Cardiac muscle cell (in vitro differentiated cells and primary cell): Measurements from ENCODE around the gene LDAF1. TPM values are rescaled to one million over a fixed set of nuclear protein-coding genes. Genes with fewer than 3 reads are reported as not detected.

Experiments
- DNase-seq, 2 donors: peaks; one replicate each; pipeline versions ENCODE4 v3.0.0 to v3.0.0-alpha.2; 2010 to 2017; ENCODE audit warnings: low read depth in 1 of 2, low spot score in 1 of 2
- H3K27ac ChIP-seq: fragments of 200-600 bp; sonication (generic); 2 replicates; pipeline ENCODE4 v1.5.1; 2016
- H3K27me3 ChIP-seq: fragments of 200-600 bp; sonication (generic); 2 replicates; pipeline ENCODE4 v1.6.0; 2016; ENCODE audit warnings: control low read depth
- H3K36me3 ChIP-seq: fragments of 200-600 bp; sonication (generic); 2 replicates; pipeline ENCODE4 v1.5.1; 2016; ENCODE audit warnings: control low read depth
- H3K4me1 ChIP-seq: fragments of 200-600 bp; sonication (generic); 2 replicates; pipeline ENCODE4 v1.8.1; 2017; ENCODE audit warnings: low read depth, mild to moderate bottlenecking, mixed run types
- H3K4me3 ChIP-seq: fragments of 200-600 bp; sonication (generic); 2 replicates; pipeline ENCODE4 v1.5.1; 2016; ENCODE audit warnings: mild to moderate bottlenecking
- H3K9me3 ChIP-seq: fragments of 200-600 bp; sonication (generic); 2 replicates; pipeline ENCODE4 v1.5.1; 2017; ENCODE audit warnings: low read depth, mild to moderate bottlenecking, control low read depth
- polyA plus RNA-seq: library from polyadenylated mRNA; unstranded; fragments of >200 nt; fragmentation: Nextera tagmentation; extraction: Ambion mirVana; gene quantifications from 2 replicates; pipeline ENCODE4 v1.2.1, GENCODE V29; 2016
- total RNA-seq: library from RNA; depleted of rRNA; stranded (reverse); fragments of >200 nt; gene quantifications from 2 replicates; pipeline ENCODE4 v1.2.3, GENCODE V29; 2016
- TF ChIP-seq, protein P1 (sequence below): IDR thresholded peaks from 2 replicates; pipeline ENCODE4 v1.5.1; 2012; ENCODE audit warnings: low read depth, mild to moderate bottlenecking, low read length

Gene LDAF1
- total and polyA plus RNA-seq, 2 experiments from 2014 or later, result 14.3 to 20.7 TPM

DNA sequence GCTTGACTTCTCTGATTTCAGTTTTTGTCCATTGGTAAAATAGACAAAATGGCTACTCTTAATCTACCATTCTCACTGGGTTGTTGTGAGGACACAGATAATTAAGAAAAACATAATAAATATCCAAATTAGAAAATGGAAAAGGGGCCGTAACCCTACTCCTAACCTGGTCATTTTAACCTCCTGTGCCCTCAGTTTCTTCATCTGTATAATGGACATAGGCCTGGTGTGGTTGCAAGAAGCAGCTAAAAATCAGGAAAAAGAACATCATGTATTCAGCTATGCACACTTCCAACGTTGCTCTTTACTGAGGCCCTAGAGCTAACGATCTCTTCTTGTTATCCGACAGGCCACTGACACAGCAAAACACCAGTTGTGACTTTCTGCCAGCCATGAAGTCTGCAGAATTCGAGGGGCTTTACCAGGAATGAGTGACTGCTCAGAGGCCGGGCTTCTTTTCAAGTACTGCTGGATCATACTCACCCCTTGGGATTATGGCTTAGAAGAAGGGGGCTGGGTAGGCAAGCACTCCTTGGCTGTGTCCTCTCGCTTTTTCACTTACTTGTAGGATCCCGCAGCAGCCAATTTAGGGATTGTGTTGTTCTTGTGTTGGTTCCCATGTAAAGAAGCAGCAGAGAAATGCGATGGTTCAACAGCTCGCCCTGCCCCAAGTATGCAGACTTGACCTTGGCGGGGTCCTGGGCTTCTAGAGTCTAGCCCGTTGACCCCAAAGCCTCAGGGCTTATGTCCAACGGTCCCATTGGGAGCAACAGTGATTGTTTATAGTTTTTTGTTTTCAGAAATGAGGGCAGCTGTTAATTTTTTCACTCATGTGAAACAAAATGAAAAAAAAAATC is 20.9 kb downstream of the LDAF1 start:
- Histone ChIP-seq H3K36me3 (peaks cover 3% of the 10 kb centered on the region), H3K4me3 (no peak overlapping the region), H3K4me1 (no peaks in the 10 kb centered on the region), H3K27me3 (no peaks in the 10 kb centered on the region), H3K27ac (no peak overlapping the region), H3K9me3 (no peaks in the 10 kb centered on the region)
- TF ChIP-seq, protein P1, sequence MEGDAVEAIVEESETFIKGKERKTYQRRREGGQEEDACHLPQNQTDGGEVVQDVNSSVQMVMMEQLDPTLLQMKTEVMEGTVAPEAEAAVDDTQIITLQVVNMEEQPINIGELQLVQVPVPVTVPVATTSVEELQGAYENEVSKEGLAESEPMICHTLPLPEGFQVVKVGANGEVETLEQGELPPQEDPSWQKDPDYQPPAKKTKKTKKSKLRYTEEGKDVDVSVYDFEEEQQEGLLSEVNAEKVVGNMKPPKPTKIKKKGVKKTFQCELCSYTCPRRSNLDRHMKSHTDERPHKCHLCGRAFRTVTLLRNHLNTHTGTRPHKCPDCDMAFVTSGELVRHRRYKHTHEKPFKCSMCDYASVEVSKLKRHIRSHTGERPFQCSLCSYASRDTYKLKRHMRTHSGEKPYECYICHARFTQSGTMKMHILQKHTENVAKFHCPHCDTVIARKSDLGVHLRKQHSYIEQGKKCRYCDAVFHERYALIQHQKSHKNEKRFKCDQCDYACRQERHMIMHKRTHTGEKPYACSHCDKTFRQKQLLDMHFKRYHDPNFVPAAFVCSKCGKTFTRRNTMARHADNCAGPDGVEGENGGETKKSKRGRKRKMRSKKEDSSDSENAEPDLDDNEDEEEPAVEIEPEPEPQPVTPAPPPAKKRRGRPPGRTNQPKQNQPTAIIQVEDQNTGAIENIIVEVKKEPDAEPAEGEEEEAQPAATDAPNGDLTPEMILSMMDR, result no peak
- DNase-seq, result no peak

DNA sequence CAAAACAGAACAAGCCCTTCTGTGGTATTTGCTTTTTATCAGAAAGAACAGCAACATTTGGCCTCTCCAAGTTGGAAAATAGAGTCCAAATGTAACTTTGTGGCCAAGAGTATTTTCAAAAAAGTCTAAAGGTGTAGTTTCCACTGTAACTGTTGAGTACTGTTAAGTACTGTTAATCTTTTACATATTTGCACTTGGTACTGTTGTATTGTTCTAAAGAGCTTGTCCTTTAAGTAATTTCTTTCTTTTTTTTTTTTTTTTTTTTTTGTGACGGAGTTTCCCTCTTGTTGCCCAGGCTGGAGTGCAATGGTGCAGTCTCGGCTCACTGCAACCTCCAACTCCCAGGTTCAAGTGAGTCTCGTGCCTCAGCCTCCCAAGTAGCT is 21.5 kb downstream of the LDAF1 start:
- TF ChIP-seq, protein P1, result no peak
- DNase-seq, result no peak
- Histone ChIP-seq H3K9me3 (no peaks in the 10 kb centered on the region), H3K4me3 (no peak overlapping the region), H3K4me1 (no peaks in the 10 kb centered on the region), H3K36me3 (no peaks in the 10 kb centered on the region), H3K27ac (no peak overlapping the region), H3K27me3 (no peaks in the 10 kb centered on the region)

DNA sequence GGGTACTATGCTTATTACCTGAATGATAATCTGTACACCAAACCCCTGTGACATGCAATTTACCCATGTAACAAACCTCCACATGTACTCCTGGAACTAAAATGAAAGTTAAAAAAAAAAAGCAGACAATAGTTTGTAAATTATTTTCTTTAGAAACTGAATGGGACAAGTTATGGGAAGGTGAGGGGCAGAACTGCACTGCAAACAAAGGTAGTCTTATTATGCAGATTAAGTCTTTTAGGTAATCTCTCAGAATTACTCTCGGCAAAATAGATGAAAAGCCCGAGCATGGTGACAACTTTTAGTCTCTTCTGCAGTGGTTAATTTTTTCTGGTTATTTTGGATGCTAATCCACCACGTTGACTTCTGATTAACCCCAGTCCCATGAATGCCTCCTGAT is 25.5 kb downstream of the LDAF1 start:
- no peaks in the 10 kb centered on the region for H3K27me3 ChIP-seq
- no peak overlapping the region for H3K27ac ChIP-seq
- no peak overlapping the region for H3K4me3 ChIP-seq
- TF ChIP-seq, protein P1, result no peak
- no peaks in the 10 kb centered on the region for H3K9me3 ChIP-seq
- H3K4me1 ChIP-seq, result no peaks in the 10 kb centered on the region
- H3K36me3 ChIP-seq, result no peaks in the 10 kb centered on the region
- DNase-seq, result no peak

DNA sequence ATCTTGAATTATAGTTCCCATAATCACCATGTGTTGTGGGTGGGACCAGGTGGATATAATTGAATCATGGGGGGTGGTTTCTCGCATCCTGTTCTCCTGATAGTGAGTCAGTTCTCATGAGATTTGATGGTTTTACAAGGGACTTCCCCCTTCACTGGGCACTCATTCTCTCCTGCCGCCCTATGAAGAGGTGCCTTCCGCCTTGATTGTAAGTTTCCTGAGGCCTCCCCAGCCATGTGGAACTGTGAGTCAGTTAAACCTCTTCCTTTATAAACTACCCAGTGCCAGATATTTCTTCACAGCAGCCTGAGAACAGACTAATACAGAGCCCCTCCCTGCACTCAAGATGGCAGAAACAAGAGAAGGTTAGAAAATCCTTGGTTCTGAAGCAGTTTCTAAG is 26.4 kb downstream of the LDAF1 start:
- H3K4me1 ChIP-seq, result no peaks in the 10 kb centered on the region
- H3K27ac ChIP-seq, result no peak overlapping the region
- no peak overlapping the region for H3K4me3 ChIP-seq
- TF ChIP-seq, protein P1, result no peak
- H3K9me3 ChIP-seq, result no peaks in the 10 kb centered on the region
- no peak for DNase-seq
- no peaks in the 10 kb centered on the region for H3K36me3 ChIP-seq
- H3K27me3 ChIP-seq, result no peaks in the 10 kb centered on the region

DNA sequence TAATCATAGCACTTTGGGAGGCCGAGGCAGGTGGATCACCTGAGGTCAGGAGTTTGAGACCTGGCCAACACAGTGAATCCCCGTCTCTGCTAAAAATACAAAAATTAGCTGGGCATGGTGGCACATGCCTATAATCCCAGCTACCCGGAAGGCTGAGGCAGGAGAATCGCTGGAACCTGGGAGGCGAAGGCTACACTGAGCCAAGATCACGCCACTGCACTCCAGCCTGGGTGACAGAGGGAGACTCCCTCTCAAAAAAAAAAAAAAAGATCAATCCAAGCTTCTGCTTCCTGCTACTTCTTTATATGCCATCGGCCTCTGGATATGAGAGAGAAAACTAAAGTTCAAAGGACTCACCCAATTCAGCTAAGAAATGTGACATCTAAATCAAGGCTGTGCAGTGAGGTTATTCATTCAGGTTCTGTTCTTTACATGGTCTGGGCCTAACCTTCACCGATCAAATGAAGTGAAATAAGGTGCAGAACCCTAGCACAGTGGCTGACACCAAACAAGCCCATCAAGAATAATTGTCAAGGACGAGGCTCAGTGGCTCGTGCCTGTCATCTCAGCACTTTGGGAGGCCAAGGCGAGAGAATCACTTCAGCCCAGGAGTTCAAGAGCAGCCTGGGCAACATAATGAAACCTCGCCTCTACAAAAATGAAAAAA is 27.3 kb downstream of the LDAF1 start:
- Histone ChIP-seq H3K9me3 (no peaks in the 10 kb centered on the region), H3K27ac (no peak overlapping the region), H3K36me3 (no peaks in the 10 kb centered on the region), H3K4me3 (no peak overlapping the region), H3K4me1 (no peaks in the 10 kb centered on the region), H3K27me3 (no peaks in the 10 kb centered on the region)
- TF ChIP-seq, protein P1, result no peak
- no peak for DNase-seq
